GM10266 (cell line): ENCODE measurements around the gene MICALL2.

Experiments used
- DNase-seq: peaks from one replicate; pipeline ENCODE4 v3.0.0; 2012; ENCODE audit errors: extremely low spot score
- CTCF ChIP-seq: IDR thresholded peaks from 2 replicates; pipeline ENCODE4 v1.5.1; 2012; ENCODE audit warnings: mild to moderate bottlenecking, low read depth; ENCODE audit not compliant: control insufficient read depth, insufficient read depth; ENCODE audit errors: missing control alignments

Gene MICALL2

GRCh38 chr7:1501487-1502270 is 42.4 kb upstream of the MICALL2 start:
- no peak for DNase-seq
- no peak for TF ChIP-seq CTCF

DNA sequence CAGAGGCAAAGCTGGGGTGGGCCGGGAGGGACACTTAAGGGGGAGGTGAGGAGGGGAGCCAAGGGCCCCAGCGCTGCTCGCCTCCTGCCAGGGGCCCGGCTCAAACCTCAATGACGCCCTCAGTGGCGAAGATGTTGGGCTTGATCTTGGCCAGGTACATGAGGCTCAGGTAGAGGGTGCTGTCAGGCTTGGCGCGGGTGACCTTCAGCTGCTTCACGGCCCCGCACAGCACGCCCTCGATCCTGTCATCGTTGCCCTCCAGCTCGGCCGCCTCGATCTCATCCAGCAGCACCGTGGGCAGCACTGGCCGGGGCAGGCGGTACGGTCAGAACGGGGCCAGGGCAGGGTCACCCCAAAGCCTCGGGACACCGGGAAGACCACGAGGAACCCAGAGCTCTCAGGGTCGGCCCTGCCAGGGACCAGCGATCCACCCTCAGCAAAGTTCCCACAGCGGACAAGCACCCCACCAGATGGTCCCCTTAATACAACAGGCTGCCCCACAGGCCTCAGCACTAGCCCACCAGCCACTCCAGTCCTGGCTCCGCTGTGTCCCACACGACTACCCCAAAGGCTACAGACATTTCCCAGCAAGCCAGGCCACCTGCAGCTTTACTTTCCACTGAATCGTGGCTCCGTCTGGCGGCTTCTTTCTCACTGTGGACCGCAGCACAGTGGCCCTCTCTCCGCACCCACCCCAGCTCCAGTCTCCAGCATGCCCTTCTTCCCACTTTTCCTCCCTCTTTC is 41.0 kb upstream of the MICALL2 start:
- no peak for DNase-seq

GRCh38 chr7:1499367-1500029 is 40.2 kb upstream of the MICALL2 start:
- no peak for TF ChIP-seq CTCF
- no peak for DNase-seq

More for the DNA sequence above, 41.0 kb upstream of the MICALL2 start:
- no peak for TF ChIP-seq CTCF

GRCh38 chr7:1498370-1499305 is 39.4 kb upstream of the MICALL2 start:
- no peak for TF ChIP-seq CTCF
- DNase-seq = no peak

GRCh38 chr7:1497293-1497927 is 38.1 kb upstream of the MICALL2 start:
- TF ChIP-seq CTCF = no peak

GRCh38 chr7:1496531-1497292 is 37.4 kb upstream of the MICALL2 start:
- no peak for TF ChIP-seq CTCF
- DNase-seq = no peak

More at GRCh38 chr7:1497293-1497927, 38.1 kb upstream of the MICALL2 start:
- no peak for DNase-seq
